ENCODE measurements around the gene DNM3.

The DNM3 gene

DNA sequence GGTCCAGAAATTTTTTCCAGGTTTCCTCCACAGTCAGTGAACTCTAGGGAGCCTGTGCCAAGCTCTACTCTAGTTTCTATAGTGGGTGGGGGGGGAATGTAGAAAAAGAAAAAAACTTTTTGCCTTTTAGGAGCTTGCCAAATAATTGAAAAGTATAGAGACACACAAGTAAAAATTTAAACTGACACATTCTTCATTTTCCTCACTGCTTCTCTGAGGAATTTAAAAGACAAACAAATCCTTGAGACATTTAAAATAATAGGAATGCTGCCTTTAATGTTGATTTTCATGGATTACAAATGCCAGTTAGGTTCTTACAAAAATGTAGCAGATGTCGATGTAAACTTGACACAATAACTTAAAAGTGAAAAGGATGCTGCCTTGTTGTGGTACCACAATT is 241.9 kb downstream of the DNM3 start:
- Histone ChIP-seq H3K27me3 (ENCODE audit: control insufficient read depth, insufficient read depth, low read length) (no peaks in the 10 kb centered on the region), H3K27ac (ENCODE audit: low read depth, low read length) (no peak overlapping the region), H3K36me3 (ENCODE audit: control insufficient read depth, insufficient read depth, low read length) (no peaks in the 10 kb centered on the region), H3K4me1 (ENCODE audit: control insufficient read depth, insufficient read depth, low read length) (no peaks in the 10 kb centered on the region), H3K4me3 (ENCODE audit: low read length) (no peak overlapping the region), H3K9ac (ENCODE audit: low read length) (no peak overlapping the region)

DNA sequence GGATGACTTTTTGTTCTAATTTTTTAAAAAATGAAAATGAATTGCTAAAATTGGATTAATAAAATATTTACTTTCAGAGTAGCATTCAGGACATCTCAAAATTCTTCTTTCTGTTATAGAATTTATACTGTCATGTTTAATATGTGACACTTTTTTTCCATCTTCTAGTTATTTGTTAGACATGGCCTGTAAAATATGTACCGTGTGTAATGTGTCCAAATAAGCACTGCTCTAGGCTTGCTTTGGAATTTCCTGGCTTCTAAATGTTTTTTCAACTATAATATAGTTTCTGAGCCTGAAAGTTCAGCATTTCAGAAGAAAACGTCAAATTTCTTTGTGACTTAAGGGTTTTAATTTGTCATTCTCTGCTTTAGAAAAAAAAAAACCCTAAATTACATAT is 243.6 kb downstream of the DNM3 start:
- H3K36me3 ChIP-seq (ENCODE audit: control insufficient read depth, insufficient read depth, low read length), result no peaks in the 10 kb centered on the region
- no peaks in the 10 kb centered on the region for H3K27me3 ChIP-seq (ENCODE audit: control insufficient read depth, insufficient read depth, low read length)
- H3K4me1 ChIP-seq (ENCODE audit: control insufficient read depth, insufficient read depth, low read length), result no peaks in the 10 kb centered on the region
- no peak overlapping the region for H3K4me3 ChIP-seq (ENCODE audit: low read length)
- no peak overlapping the region for H3K27ac ChIP-seq (ENCODE audit: low read depth, low read length)
- H3K9ac ChIP-seq (ENCODE audit: low read length), result no peak overlapping the region

DNA sequence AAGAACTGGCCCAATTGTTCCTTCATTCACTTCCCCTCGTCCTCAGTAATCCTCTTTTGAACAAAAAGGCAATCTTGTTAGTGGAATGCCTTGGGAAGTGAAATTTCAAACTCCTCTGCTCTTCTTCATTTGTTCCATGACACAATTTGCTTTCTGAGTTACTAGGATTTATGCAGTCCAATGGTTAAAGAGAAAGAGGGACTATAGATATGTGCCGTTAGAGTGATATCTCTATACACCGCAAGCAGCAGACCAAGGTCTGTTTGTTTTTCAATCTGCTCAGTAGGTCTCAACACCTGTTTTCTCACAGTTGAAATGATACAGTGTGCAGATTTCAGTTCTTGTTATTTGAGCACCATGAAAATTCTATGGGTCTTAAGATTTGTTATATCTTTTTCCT is 244.0 kb downstream of the DNM3 start:
- peaks cover 3% of the 10 kb centered on the region for H3K4me1 ChIP-seq (ENCODE audit: control insufficient read depth, insufficient read depth, low read length)
- H3K27me3 ChIP-seq (ENCODE audit: control insufficient read depth, insufficient read depth, low read length), result no peaks in the 10 kb centered on the region
- H3K27ac ChIP-seq (ENCODE audit: low read depth, low read length), result no peak overlapping the region
- no peaks in the 10 kb centered on the region for H3K36me3 ChIP-seq (ENCODE audit: control insufficient read depth, insufficient read depth, low read length)
- H3K4me3 ChIP-seq (ENCODE audit: low read length), result no peak overlapping the region
- H3K9ac ChIP-seq (ENCODE audit: low read length), result no peak overlapping the region

DNA sequence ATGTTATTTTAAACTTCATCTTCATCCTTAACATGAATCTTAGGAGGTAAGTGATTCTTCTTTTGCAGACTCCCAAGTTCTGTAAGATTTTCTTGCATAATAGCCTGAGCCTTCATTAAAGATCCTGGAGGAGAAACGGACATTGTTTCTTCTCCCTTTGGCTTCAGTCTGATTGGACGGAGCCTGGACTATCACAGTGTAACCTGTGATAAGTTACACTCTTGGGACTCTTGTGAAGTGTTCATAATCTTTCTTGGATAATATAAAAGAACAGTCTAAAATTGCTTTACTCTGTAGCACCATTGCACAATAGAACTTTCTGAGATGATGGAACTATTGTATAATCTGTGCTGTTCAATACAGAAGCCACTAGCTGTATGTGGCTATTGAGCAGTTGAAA is 244.8 kb downstream of the DNM3 start:
- no peak overlapping the region for H3K27ac ChIP-seq (ENCODE audit: low read depth, low read length)
- no peak overlapping the region for H3K9ac ChIP-seq (ENCODE audit: low read length)

DNA sequence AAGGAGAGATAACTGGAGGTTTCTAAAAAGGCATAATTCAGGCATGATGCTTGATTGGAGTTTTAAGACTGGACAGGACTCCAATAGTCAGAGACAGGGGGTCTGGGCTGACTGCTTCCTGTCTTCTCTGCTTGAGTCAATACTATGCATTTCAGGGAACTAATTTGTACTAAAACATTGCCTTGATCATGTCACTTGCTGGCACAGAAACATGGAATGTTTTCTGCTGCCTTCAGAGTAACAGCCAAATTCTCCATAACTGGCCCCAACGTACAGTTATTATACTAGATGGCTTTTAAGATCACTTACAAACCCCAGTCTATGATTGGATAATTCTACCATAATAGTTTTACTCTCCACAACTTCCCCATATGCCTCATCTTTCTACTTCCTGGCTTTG is 247.0 kb downstream of the DNM3 start:
- H3K27me3 ChIP-seq (ENCODE audit: control insufficient read depth, insufficient read depth, low read length), result no peaks in the 10 kb centered on the region
- no peak overlapping the region for H3K4me3 ChIP-seq (ENCODE audit: low read length)
- no peak overlapping the region for H3K9ac ChIP-seq (ENCODE audit: low read length)
- H3K4me1 ChIP-seq (ENCODE audit: control insufficient read depth, insufficient read depth, low read length), result peaks cover 3% of the 10 kb centered on the region
- H3K36me3 ChIP-seq (ENCODE audit: control insufficient read depth, insufficient read depth, low read length), result no peaks in the 10 kb centered on the region
- no peak overlapping the region for H3K27ac ChIP-seq (ENCODE audit: low read depth, low read length)

More for the DNA sequence above, 244.8 kb downstream of the DNM3 start:
- Histone ChIP-seq H3K4me3 (ENCODE audit: low read length) (no peak overlapping the region), H3K4me1 (ENCODE audit: control insufficient read depth, insufficient read depth, low read length) (peaks cover 3% of the 10 kb centered on the region), H3K36me3 (ENCODE audit: control insufficient read depth, insufficient read depth, low read length) (no peaks in the 10 kb centered on the region), H3K27me3 (ENCODE audit: control insufficient read depth, insufficient read depth, low read length) (no peaks in the 10 kb centered on the region)

DNA sequence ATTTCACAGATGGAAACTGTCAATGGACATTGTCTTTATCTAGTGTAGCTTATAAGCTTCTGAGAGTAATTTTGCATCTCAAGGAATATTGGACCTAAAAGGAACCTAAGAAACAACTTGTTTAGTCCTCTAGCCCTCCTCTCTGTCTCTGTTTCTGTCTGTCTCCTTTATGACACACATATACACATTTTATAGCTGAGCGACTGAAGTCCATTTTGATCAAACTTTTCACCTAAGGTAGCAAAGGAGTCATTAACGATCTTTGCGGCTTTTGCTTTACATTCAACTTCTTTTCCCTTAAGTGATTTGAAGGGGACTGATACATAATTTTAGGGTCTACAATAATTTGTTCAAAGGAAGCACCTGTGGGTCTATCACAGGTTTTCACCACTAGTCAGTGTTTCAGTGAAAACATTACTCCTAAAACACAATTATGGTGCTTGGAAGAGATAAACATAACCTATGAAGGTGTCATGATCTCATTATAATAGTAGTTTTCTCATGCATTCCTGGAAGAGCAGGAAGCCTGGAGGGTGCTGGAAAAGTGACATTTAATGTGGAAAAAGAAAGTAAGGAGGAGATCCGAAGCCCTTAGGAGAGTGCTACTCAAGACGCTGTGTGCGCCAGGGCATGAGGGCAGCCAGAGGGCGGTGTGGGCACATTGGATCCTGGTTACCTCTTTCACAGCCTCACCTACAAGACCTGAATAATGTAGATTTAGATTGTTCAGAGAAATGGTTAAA is 248.6 kb downstream of the DNM3 start:
- no peak overlapping the region for H3K27ac ChIP-seq (ENCODE audit: low read depth, low read length)
- H3K36me3 ChIP-seq (ENCODE audit: control insufficient read depth, insufficient read depth, low read length), result no peaks in the 10 kb centered on the region
- no peaks in the 10 kb centered on the region for H3K27me3 ChIP-seq (ENCODE audit: control insufficient read depth, insufficient read depth, low read length)
- peak overlapping the region; percentile 19 for H3K4me3 ChIP-seq (ENCODE audit: low read length)
- H3K9ac ChIP-seq (ENCODE audit: low read length), result no peak overlapping the region
- peaks cover 3% of the 10 kb centered on the region for H3K4me1 ChIP-seq (ENCODE audit: control insufficient read depth, insufficient read depth, low read length)

DNA sequence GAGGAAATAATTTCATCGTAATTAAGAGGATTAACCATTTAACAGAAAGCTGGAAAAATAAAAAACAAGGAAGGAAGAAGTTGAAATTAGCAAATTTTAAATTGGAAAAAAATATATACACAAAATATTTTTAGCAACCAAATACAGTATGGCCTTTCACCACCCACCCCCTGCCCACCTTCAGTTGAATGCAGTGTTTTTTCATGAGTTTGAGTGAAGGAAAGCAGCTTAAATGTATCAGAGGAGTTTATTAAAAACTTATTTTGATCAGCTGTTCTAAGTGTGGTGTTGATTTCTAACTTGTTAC is 249.2 kb downstream of the DNM3 start:
- Histone ChIP-seq H3K9ac (ENCODE audit: low read length) (no peak overlapping the region), H3K4me1 (ENCODE audit: control insufficient read depth, insufficient read depth, low read length) (peaks cover 3% of the 10 kb centered on the region), H3K4me3 (ENCODE audit: low read length) (no peak overlapping the region), H3K27ac (ENCODE audit: low read depth, low read length) (no peak overlapping the region), H3K27me3 (ENCODE audit: control insufficient read depth, insufficient read depth, low read length) (no peaks in the 10 kb centered on the region), H3K36me3 (ENCODE audit: control insufficient read depth, insufficient read depth, low read length) (no peaks in the 10 kb centered on the region)

DNA sequence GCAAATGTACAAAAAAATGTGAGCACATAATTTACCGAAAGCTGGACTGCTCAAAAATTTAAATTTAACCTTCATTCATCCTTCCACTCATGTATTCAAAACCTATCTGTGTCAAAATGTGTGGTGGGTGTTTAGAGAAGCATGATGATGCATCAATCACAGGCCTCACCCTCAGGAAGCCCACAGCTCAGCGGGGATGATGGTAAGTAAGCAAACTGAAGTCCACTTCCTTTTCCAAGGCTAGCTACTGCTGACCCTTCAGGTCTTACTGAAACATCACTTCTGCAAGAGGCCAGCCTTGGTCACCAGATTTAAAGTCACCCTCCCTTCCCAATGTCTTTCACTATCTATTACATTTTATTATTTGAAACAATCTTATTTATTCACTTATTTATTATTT is 254.5 kb downstream of the DNM3 start:
- Histone ChIP-seq H3K27me3 (ENCODE audit: control insufficient read depth, insufficient read depth, low read length) (no peaks in the 10 kb centered on the region), H3K36me3 (ENCODE audit: control insufficient read depth, insufficient read depth, low read length) (no peaks in the 10 kb centered on the region), H3K4me3 (ENCODE audit: low read length) (no peak overlapping the region), H3K27ac (ENCODE audit: low read depth, low read length) (no peak overlapping the region), H3K9ac (ENCODE audit: low read length) (no peak overlapping the region), H3K4me1 (ENCODE audit: control insufficient read depth, insufficient read depth, low read length) (no peaks in the 10 kb centered on the region)

DNA sequence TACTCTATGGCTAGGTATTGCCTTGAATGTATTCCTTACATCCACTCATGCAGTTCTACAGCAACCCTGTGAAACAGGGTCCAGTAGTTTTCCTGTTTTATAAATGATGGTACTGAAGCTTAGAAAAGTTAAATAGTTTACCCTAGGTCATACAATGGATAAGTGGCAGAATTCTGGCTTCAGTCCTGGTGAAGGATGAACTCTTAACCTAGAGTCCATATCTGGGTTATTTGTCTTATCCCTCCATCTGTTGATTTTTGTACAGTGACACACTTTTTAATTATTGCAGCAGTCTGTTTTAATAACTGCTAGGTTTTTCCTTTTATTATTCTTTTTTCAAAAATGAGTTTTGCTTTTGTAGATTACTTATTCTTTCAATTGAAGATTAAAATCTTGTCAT is 263.9 kb downstream of the DNM3 start:
- H3K27me3 ChIP-seq (ENCODE audit: control insufficient read depth, insufficient read depth, low read length), result no peaks in the 10 kb centered on the region
- H3K36me3 ChIP-seq (ENCODE audit: control insufficient read depth, insufficient read depth, low read length), result no peaks in the 10 kb centered on the region
- no peak overlapping the region for H3K4me3 ChIP-seq (ENCODE audit: low read length)
- no peaks in the 10 kb centered on the region for H3K4me1 ChIP-seq (ENCODE audit: control insufficient read depth, insufficient read depth, low read length)
- H3K9ac ChIP-seq (ENCODE audit: low read length), result no peak overlapping the region
- no peak overlapping the region for H3K27ac ChIP-seq (ENCODE audit: low read depth, low read length)

DNA sequence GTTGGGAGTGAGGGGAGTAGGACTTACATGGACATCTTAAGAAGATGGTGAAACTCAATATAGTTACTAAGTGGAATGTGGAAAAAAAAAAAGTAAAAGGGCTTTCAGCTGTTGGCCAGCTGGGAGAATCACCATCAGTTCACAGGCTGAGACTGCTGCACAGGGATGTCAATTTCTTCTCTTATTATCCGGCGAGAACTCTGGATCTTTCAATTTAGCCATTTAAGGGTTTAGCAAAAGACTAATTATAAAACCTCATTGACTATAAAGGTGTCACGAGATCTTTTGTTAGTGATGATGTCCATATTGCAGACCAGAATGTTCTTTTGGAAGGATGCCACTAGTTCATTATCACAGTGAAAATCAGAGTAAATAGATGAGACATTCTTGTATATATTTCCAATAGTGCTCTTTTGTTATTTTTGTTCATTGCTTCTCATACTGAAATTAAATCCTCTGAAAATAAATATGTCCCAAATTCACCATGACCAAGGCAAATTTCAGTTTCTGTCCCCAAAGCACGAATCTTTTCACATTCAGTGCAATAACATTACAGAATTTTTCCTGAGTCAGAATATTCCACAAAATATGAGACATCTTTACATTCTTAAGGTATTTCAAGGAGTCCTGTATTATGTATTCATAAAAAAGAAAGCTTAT is 266.1 kb downstream of the DNM3 start:
- no peaks in the 10 kb centered on the region for H3K36me3 ChIP-seq (ENCODE audit: control insufficient read depth, insufficient read depth, low read length)
- no peaks in the 10 kb centered on the region for H3K27me3 ChIP-seq (ENCODE audit: control insufficient read depth, insufficient read depth, low read length)
- H3K27ac ChIP-seq (ENCODE audit: low read depth, low read length), result no peak overlapping the region
- H3K4me3 ChIP-seq (ENCODE audit: low read length), result no peak overlapping the region
- no peak overlapping the region for H3K9ac ChIP-seq (ENCODE audit: low read length)
- H3K4me1 ChIP-seq (ENCODE audit: control insufficient read depth, insufficient read depth, low read length), result no peaks in the 10 kb centered on the region

DNA sequence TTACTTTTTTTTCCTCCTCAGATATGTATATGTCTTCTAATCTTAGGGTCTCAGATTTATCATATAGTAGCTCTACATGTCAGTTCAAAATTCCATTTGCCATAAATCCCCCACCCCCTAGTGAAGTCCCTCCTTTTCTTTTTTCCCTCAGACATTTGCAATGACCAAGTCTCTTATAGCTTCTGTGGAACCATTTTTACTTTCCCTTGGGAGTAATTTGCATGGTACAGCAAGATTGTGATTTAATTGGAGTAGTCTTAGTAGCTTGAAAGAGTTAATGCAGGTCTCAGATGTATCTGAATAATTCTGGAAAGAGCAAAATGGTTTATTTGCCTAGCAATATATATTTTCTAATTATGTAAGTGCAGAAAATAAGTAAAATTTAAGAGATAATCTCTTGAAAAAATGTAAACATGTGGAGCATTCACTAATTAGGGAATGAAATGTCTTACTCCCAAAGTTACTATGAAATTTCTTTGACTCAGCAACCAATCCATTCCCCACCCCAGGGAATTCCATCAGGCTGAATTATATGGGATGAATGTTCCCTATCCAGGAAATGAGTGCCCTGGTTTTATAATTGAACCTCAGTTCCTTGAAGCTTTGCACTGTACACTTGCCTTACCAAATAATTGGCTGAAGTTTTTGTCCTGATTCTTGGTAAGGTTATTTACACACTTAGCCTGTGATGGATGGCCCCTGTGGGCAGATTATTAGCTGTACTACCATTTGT is 267.0 kb downstream of the DNM3 start:
- Histone ChIP-seq H3K9ac (ENCODE audit: low read length) (no peak overlapping the region), H3K27me3 (ENCODE audit: control insufficient read depth, insufficient read depth, low read length) (no peaks in the 10 kb centered on the region), H3K36me3 (ENCODE audit: control insufficient read depth, insufficient read depth, low read length) (no peaks in the 10 kb centered on the region), H3K27ac (ENCODE audit: low read depth, low read length) (no peak overlapping the region), H3K4me3 (ENCODE audit: low read length) (no peak overlapping the region), H3K4me1 (ENCODE audit: control insufficient read depth, insufficient read depth, low read length) (no peaks in the 10 kb centered on the region)

DNA sequence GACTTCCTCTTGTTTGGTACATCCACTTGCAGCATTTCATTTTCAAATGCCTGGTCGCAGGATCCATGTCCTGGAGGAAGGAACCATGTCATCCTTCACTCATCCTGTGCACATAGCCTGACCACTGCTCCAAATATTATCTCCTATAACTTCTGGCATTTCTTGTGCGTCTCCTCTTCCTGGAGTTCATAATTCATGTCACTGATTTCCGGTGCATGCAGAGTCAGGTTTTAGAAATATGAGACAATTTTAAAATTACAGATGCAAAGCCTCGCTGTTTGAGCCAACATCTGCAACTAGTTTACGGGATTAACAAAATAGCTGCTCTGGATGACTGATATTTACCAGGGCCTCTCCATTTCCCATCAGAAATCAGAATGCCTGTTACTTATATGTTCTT is 268.1 kb downstream of the DNM3 start:
- H3K36me3 ChIP-seq (ENCODE audit: control insufficient read depth, insufficient read depth, low read length), result no peaks in the 10 kb centered on the region
- no peaks in the 10 kb centered on the region for H3K4me1 ChIP-seq (ENCODE audit: control insufficient read depth, insufficient read depth, low read length)
- no peak overlapping the region for H3K4me3 ChIP-seq (ENCODE audit: low read length)
- no peaks in the 10 kb centered on the region for H3K27me3 ChIP-seq (ENCODE audit: control insufficient read depth, insufficient read depth, low read length)
- no peak overlapping the region for H3K9ac ChIP-seq (ENCODE audit: low read length)
- H3K27ac ChIP-seq (ENCODE audit: low read depth, low read length), result no peak overlapping the region

DNA sequence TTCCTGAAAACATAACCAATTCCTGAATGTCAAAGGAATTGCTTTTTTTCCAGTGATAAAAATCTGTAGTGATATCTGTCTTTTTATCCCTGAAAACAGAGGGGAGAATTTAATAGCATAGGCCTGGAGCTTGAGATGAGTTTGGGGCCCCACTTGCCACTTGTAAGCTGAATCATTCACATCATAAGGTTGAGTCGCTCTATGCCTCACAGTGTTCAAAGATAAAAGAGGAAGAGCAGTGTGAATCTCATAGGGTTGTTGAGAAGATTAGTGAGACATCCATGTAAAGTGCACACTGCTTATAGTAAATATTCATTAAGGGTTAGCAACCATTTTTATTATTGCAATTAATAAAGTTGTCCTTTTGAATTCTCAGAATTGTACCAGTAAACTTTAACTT is 271.3 kb downstream of the DNM3 start:
- Histone ChIP-seq H3K4me1 (ENCODE audit: control insufficient read depth, insufficient read depth, low read length) (no peaks in the 10 kb centered on the region), H3K36me3 (ENCODE audit: control insufficient read depth, insufficient read depth, low read length) (no peaks in the 10 kb centered on the region), H3K4me3 (ENCODE audit: low read length) (no peak overlapping the region), H3K27ac (ENCODE audit: low read depth, low read length) (no peak overlapping the region), H3K9ac (ENCODE audit: low read length) (no peak overlapping the region), H3K27me3 (ENCODE audit: control insufficient read depth, insufficient read depth, low read length) (no peaks in the 10 kb centered on the region)
